Measurements from ENCODE around the gene RILPL2.

DNA sequence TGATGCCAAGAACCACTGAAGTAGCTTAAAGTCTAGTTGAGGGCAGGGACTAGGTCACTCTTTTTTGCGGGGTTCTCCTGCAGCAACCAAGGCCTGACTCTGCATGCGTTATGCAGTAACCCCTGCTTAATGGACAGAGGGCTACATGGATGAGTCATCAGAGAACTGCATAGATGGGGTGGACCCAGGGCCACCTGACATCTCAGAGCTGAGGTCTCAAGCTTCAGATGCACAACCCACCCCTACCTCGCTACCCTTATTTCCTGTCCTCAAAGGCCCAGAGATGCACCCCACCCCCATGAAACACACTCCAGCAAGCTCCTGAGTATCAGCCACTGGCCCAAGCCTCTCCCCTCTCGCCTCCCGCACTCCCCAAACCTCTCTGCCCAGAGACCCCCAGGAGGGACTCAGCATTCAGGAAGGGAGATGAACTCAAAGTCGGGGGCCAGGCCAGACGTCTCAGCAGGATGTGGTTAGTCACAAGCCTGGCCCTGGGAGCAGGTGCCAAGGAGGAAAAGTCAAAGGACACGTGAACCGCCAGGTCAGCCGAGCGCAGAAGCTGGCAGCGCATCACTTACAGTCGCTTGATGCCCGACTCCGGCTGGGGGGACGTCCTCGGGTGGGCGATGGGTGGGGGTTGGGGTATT lies 47.2 kb upstream of the RILPL2 start:
- TF ChIP-seq, protein P1, sequence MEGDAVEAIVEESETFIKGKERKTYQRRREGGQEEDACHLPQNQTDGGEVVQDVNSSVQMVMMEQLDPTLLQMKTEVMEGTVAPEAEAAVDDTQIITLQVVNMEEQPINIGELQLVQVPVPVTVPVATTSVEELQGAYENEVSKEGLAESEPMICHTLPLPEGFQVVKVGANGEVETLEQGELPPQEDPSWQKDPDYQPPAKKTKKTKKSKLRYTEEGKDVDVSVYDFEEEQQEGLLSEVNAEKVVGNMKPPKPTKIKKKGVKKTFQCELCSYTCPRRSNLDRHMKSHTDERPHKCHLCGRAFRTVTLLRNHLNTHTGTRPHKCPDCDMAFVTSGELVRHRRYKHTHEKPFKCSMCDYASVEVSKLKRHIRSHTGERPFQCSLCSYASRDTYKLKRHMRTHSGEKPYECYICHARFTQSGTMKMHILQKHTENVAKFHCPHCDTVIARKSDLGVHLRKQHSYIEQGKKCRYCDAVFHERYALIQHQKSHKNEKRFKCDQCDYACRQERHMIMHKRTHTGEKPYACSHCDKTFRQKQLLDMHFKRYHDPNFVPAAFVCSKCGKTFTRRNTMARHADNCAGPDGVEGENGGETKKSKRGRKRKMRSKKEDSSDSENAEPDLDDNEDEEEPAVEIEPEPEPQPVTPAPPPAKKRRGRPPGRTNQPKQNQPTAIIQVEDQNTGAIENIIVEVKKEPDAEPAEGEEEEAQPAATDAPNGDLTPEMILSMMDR (IDR thresholded peaks at IDR 0.05): no peak
- TF ChIP-seq POLR2A (IDR thresholded peaks at IDR 0.05): no peak
